Mesodermal cell (in vitro differentiated cells): ENCODE data around the gene SIAH3.

Experiments
- H3K27ac ChIP-seq: 2 replicates; pipeline ENCODE4 v1.7.0; 2013; ENCODE audit warnings: mild to moderate bottlenecking, low read depth, low read length, moderate library complexity; ENCODE audit not compliant: severe bottlenecking
- H3K36me3 ChIP-seq: 2 replicates; pipeline ENCODE4 v1.7.1; 2013; ENCODE audit warnings: mild to moderate bottlenecking, low read length, moderate library complexity; ENCODE audit not compliant: control insufficient read depth, insufficient read depth
- H3K4me1 ChIP-seq: one replicate; pipeline ENCODE4 v1.7.1; 2013; ENCODE audit warnings: mild to moderate bottlenecking, low read length; ENCODE audit not compliant: insufficient read depth, control insufficient read depth, poor library complexity, severe bottlenecking
- H3K4me3 ChIP-seq: 2 replicates; pipeline ENCODE4 v1.7.0; 2013; ENCODE audit warnings: low read length, control low read depth, mild to moderate bottlenecking; ENCODE audit not compliant: insufficient read depth, poor library complexity, severe bottlenecking; ENCODE audit errors: extremely low read depth
- H3K9me3 ChIP-seq: 2 replicates; pipeline ENCODE4 v1.7.1; 2013; ENCODE audit warnings: mild to moderate bottlenecking, low read length, moderate library complexity; ENCODE audit not compliant: control insufficient read depth
- WGBS, 2 experiments: methylation state at CpG; one replicate each; pipeline ENCODE4 v1.1.5; 2013; ENCODE audit warnings: missing lambda C conversion rate in 2 of 2; ENCODE audit not compliant: insufficient coverage in 2 of 2; 5-methylcytosine and 5-hydroxymethylcytosine counted together

The SIAH3 gene

DNA sequence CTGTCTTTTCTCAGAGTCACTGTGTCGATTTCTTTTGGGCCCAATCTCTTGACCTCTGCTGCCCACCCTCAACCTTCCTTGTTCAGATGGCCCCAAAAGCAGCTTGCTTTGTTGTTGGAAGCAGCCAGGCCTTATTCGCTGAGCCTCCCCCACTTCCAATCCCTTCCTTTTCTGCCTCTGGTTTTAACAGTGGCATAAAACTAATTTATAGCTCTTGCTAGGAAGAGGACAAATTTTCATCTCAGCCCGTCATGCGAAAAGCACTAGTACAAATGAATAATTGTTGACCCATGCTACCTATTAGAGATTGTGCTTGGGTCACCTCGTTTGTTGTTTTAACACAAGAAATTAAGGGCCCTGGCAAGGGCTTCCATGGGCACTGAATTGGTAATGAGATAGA lies 51.1 kb downstream of the SIAH3 start:
- no peak overlapping the region for H3K4me3 ChIP-seq
- no peaks in the 10 kb centered on the region for H3K9me3 ChIP-seq
- H3K4me1 ChIP-seq: no peaks in the 10 kb centered on the region
- H3K27ac ChIP-seq: no peak overlapping the region
- no peaks in the 10 kb centered on the region for H3K36me3 ChIP-seq
- WGBS, 2 experiments: 70 to 72% methylated on average over 3 to 4 of the region's 5 CpGs

DNA sequence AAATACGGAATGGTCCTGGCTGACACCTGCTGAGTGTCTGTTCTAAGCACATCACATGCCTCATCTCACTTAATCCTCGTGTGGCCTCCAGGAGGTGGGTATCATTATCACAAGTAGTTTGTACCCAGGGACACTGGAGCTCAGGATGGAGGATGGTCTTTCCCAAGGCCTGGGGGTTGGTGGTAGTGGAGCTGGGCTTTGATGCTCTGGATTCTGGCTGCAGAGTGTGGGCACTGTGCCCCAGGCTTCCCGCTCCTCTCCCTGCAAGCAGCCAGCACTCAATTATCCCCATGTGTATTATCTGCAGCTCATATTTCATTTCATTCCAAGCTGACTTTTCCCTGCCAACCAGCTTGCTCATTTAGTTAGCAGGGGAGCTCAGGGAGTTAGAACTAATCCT lies 52.1 kb downstream of the SIAH3 start:
- Histone ChIP-seq H3K4me1 (no peaks in the 10 kb centered on the region), H3K9me3 (no peaks in the 10 kb centered on the region), H3K4me3 (no peak overlapping the region), H3K36me3 (no peaks in the 10 kb centered on the region), H3K27ac (no peak overlapping the region)
- 83 to 100% methylated on average over 1 of the region's 3 CpGs for WGBS, 2 experiments

DNA sequence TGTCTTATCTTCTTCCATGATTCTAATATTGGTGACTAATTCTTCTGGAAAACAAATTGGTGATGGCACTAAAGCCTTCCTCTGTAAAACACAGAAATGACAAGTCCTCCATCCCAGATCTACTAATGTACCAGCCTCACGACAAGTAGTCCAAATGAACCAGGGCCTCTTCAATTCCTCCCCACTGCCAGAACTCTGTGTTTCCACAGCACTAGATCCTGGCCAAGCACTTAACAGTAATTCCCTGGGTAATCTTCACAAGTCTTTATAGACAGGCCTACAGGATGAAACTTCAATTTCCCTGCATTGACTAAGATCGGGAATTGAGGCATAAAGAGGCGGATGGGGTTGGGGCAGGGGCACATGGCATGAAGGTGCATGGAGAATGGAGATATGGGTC lies 52.7 kb downstream of the SIAH3 start:
- 94 to 100% methylated on average over 3 of the region's 3 CpGs for WGBS, 2 experiments
- H3K9me3 ChIP-seq: no peaks in the 10 kb centered on the region
- H3K4me1 ChIP-seq: no peaks in the 10 kb centered on the region
- no peak overlapping the region for H3K4me3 ChIP-seq
- no peaks in the 10 kb centered on the region for H3K36me3 ChIP-seq
- H3K27ac ChIP-seq: no peak overlapping the region

DNA sequence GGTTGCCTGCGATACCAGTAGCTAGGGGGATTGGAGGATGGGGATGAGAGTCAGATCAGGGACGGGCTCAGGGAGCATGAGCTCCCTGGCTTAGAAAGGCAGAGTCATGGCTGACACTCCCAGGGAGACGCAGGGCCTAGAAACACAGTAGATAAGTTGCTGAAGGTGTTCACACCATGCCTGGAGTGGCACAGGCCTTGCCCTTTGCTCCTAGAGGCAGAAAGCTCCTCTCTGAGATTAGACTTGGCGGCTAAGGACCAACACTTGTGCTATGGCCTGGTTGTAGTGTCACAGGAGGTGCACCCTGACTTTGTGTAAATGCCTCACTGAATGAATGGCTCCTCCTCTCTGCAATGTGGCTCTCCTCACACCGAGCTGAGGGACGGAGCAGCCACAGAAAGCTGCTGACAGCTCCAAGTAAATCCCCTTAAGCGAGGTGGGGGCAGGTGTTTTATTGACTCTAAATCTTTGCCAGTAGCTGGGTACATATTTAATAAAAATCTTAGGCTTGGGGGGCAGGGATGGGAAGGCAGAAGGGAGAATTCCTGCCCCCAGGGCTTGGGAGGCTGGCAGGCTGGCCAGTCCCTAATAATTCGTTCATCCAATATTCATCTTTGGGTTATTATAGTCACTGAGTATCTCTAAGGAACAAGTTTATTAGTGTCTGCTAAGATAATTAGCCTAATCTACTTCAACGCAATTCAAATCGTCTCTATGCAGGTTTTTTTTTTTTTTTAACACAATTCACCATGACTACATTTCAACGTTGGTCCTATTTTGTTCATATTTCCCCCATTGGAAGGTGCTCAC lies 54.9 kb downstream of the SIAH3 start:
- Histone ChIP-seq H3K27ac (no peak overlapping the region), H3K4me1 (no peaks in the 10 kb centered on the region), H3K36me3 (no peaks in the 10 kb centered on the region), H3K9me3 (no peaks in the 10 kb centered on the region), H3K4me3 (no peak overlapping the region)
- WGBS, 2 experiments: 85 to 94% methylated on average over 5 to 10 of the region's 11 CpGs

DNA sequence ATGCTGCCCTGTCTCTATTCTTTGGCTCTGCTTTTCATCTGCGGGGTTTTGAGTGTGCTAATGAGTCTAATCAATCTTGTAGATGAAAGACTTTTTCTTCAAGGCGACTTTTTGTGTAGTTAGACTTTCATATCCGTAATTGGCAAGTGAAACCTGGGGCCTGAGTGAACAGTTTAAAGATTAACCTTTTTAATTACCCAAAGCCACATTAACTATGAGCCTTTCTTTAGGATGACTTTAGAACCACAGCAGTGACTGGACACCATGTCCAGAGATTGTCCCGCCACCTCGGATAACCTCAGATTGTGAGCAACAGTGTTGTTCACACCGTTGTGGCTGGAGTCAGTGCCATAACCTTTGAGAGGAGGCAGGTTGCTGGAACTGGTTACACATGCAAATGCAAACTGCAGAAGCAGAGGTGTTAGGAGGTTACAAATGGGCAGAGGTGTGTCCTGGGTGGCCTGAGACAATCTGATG lies 58.7 kb downstream of the SIAH3 start:
- Histone ChIP-seq H3K4me3 (no peak overlapping the region), H3K4me1 (no peaks in the 10 kb centered on the region), H3K36me3 (no peaks in the 10 kb centered on the region), H3K9me3 (no peaks in the 10 kb centered on the region), H3K27ac (no peak overlapping the region)
- WGBS, 2 experiments: 96 to 97% methylated on average over 3 of the region's 6 CpGs

DNA sequence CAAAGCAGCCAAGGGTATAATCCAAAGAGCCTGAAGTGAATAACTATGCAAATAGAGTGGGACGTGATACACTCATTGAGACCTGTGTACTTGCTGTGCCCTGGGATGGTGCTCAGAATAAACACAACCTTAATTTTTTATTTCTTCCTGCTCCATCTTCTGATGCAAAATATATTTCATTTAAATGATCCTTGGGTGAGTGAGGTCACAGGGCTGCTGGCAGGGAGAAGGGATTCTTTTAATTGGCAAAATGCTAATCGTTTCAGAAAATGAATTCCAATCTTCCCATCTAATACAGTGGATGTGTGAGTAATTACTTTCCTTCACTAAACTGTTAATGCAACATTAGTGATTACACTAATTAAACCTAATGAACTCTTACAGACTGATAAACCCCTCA lies 63.5 kb downstream of the SIAH3 start:
- H3K4me1 ChIP-seq: no peaks in the 10 kb centered on the region
- no peaks in the 10 kb centered on the region for H3K9me3 ChIP-seq
- H3K4me3 ChIP-seq: no peak overlapping the region
- WGBS, 2 experiments: no CpG with 5 or more reads among the region's 2 CpGs
- no peak overlapping the region for H3K27ac ChIP-seq
- no peaks in the 10 kb centered on the region for H3K36me3 ChIP-seq

DNA sequence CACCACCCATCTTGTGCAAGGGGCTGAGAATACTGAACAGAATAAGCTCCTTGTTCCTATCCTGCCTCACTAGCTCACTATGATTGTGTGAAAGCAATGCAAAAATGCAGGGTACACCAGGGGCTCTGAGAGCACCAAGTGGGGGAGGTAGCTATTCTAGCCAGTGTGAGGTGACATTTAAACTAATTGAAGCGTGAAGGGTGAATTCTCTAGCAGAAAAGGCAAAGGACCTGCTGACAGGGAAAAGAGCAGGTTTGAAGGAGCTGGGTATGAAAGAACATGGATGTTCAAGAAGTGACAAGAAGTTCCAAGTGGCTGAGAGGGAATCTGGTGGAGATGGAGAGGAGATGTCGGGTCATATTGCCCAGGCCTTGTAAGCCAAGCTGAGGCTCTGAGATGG lies 64.2 kb downstream of the SIAH3 start:
- no peaks in the 10 kb centered on the region for H3K36me3 ChIP-seq
- no peaks in the 10 kb centered on the region for H3K4me1 ChIP-seq
- no peaks in the 10 kb centered on the region for H3K9me3 ChIP-seq
- WGBS, 2 experiments: 98 to 100% methylated on average over 2 of the region's 2 CpGs
- H3K27ac ChIP-seq: no peak overlapping the region
- no peak overlapping the region for H3K4me3 ChIP-seq

DNA sequence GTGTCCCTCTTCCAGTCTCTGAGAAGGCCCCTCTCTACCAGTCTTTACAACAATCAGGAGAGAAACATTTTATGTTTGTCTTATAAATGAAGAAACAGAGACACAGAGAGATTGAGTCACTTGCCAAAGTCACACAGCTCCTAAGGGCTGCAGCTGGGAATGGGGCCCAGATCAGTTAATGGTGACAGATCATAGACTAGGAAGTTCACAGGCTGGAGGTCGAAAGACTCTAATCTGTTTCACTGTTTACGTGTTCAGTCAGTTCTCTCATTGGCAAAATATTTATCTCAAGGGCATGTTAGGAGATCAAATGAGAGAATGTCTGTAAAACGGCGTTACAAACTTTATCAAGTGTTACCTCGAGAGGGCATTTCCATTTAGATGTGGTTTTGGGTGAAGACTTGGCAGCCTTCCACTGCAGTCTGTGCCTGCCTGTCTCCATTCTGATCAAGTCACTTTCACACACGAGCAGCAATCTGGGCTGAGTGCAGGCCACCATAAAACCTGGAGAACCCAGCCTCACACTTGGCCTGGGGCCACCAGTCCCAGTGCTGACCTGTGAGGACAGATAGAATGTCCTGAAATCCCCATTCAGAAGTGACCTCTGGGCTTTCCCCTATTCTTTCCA lies 65.1 kb downstream of the SIAH3 start:
- H3K4me1 ChIP-seq: no peaks in the 10 kb centered on the region
- H3K36me3 ChIP-seq: no peaks in the 10 kb centered on the region
- no peak overlapping the region for H3K27ac ChIP-seq
- H3K9me3 ChIP-seq: no peaks in the 10 kb centered on the region
- no peak overlapping the region for H3K4me3 ChIP-seq
- WGBS, 2 experiments: 74 to 83% methylated on average over 5 to 6 of the region's 6 CpGs

DNA sequence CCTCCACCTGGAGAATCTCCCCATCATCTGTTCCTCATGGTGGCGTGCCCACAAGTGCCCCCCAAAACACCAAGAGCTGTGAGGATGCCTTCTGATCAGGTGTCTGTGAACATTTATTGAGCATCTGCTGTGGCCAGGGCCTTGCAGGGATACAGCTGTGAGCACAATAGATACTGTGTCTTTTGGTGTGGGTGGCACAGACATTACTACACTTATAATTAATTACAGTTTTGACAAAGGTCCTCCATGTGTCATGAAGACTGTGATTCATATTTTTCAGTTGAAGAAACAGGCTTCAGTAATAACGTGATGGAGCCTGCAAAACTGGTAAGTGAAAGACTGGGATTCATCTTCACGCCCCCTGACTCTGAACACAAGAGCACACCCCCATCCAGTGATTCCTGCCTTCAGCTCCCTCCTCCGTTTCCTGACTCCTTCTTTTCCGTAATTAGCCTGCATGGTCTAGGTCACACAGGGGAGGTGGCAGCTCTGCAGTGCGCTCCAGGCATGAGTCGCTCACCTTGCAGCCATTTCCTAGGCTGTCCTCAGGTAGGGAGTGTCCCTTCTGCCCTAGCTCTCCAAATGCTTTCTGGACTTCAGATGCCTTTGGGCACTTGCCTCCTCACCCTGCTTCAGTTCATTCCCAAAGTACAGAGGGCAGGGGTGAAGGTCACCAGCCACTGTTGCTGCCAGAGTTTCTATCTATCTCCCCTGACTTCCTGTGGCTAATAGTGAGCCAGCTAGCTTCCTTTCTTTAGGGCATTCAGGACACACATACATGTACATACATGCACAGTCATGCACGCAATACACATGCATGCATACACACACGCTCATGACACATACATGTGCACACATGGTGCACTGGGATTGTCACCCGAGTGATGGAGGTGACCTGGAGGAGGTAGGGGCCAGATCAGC lies 66.5 kb downstream of the SIAH3 start:
- 89 to 95% methylated on average over 7 to 9 of the region's 10 CpGs for WGBS, 2 experiments
- no peaks in the 10 kb centered on the region for H3K9me3 ChIP-seq

DNA sequence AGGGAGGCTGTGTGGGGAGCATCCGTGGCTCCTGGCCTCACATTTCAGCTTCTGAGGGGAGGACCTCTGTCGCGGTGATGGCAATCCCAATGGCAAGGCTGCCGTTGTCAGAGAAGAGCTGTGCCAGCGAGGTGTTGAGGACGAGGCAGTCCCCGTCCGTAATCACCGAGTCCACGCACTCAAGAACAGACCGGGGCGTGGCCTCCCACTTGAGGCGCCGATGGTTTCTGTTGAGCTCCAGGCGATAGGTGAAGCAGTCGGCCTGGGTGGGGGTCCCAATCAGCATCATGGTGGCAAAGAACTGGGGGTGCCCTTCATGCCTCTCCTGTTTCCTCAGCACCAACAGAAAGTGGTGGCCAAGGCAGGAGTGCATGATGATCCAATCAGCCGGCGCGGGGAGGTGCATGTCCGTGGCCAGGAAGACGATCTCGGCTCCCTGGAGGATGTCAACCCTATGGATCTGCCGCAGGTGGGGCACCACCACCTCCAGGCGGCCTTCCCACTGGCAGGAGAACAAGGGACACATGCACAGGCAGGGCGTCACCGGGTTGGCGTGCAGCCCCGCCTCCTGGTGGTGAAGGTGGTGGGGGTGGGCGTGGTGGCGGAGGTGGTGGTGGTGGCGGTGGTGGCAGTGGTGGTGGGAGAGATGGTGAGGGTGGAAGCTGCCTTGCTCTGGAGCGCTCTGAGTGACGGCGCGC lies 68.1 kb downstream of the SIAH3 start:
- Histone ChIP-seq H3K4me3 (no peak overlapping the region), H3K36me3 (no peaks in the 10 kb centered on the region), H3K9me3 (no peaks in the 10 kb centered on the region), H3K27ac (no peak overlapping the region), H3K4me1 (no peaks in the 10 kb centered on the region)
- WGBS, 2 experiments: 95 to 96% methylated on average over 20 to 32 of the region's 35 CpGs

More for the DNA sequence above, 66.5 kb downstream of the SIAH3 start:
- H3K4me1 ChIP-seq: no peaks in the 10 kb centered on the region
- no peak overlapping the region for H3K4me3 ChIP-seq
- H3K27ac ChIP-seq: no peak overlapping the region
- H3K36me3 ChIP-seq: no peaks in the 10 kb centered on the region
